Endodermal cell (in vitro differentiated cells): ENCODE measurements around the gene PCP4. TPM values are rescaled to one million over a fixed set of nuclear protein-coding genes. Genes with fewer than 3 reads are reported as not detected.

Experiments
- DNase-seq: peaks from one replicate; pipeline ENCODE4 v3.0.0-alpha.2; 2017
- H3K27ac ChIP-seq: 2 replicates; pipeline ENCODE4 v1.5.1; 2013; ENCODE audit warnings: mild to moderate bottlenecking, low read depth, low read length, moderate library complexity
- H3K27me3 ChIP-seq: 2 replicates; pipeline ENCODE4 v1.6.1; 2013; ENCODE audit warnings: mild to moderate bottlenecking, low read length, moderate library complexity; ENCODE audit not compliant: insufficient read depth, control insufficient read depth, poor library complexity, severe bottlenecking
- H3K36me3 ChIP-seq: 2 replicates; pipeline ENCODE4 v1.7.0; 2013; ENCODE audit warnings: mild to moderate bottlenecking, low read length, moderate library complexity; ENCODE audit not compliant: control insufficient read depth, insufficient read depth
- H3K4me1 ChIP-seq: one replicate; pipeline ENCODE4 v1.7.0; 2013; ENCODE audit warnings: low read length; ENCODE audit not compliant: control insufficient read depth, insufficient read depth
- H3K4me3 ChIP-seq: 2 replicates; pipeline ENCODE4 v1.5.1; 2013; ENCODE audit warnings: mild to moderate bottlenecking, low read length, moderate library complexity
- H3K9ac ChIP-seq: 2 replicates; pipeline ENCODE4 v1.6.1; 2013; ENCODE audit warnings: mild to moderate bottlenecking, low read length, moderate library complexity; ENCODE audit not compliant: poor library complexity, severe bottlenecking; ENCODE audit errors: extremely low read depth
- H3K9me3 ChIP-seq: 2 replicates; pipeline ENCODE4 v1.6.1; 2013; ENCODE audit warnings: mild to moderate bottlenecking, low read length, moderate library complexity; ENCODE audit not compliant: control insufficient read depth
- H3K27ac Mint-ChIP-seq: 2 replicates; pipeline ENCODE4 v1.8.0; 2020; ENCODE audit warnings: mixed read lengths
- H3K27me3 Mint-ChIP-seq: 2 replicates; pipeline ENCODE4 v1.8.0; 2021; ENCODE audit warnings: mild to moderate bottlenecking, mixed read lengths; ENCODE audit not compliant: insufficient read depth
- H3K36me3 Mint-ChIP-seq: 2 replicates; pipeline ENCODE4 v1.8.0; 2020; ENCODE audit warnings: low read depth, mixed read lengths
- H3K4me1 Mint-ChIP-seq: 2 replicates; pipeline ENCODE4 v1.8.0; 2020; ENCODE audit warnings: mixed read lengths
- H3K4me3 Mint-ChIP-seq: 2 replicates; pipeline ENCODE4 v1.8.0; 2020; ENCODE audit warnings: mild to moderate bottlenecking, moderate library complexity, mixed read lengths
- H3K9me3 Mint-ChIP-seq: 2 replicates; pipeline ENCODE4 v1.8.0; 2020; ENCODE audit warnings: mild to moderate bottlenecking, mixed read lengths
- CTCF ChIP-seq: fragments of 200-600 bp; sonication (generic); conservative IDR thresholded peaks from 2 replicates; pipeline ENCODE4 v1.5.0; 2021; ENCODE audit warnings: antibody characterized with exemption, mild to moderate bottlenecking
- WGBS, 2 experiments: methylation state at CpG; one replicate each; pipeline versions ENCODE4 v1.1.5 to v1.1.7; 2013; ENCODE audit warnings: missing lambda C conversion rate in 2 of 2, mixed read lengths in 1 of 2; ENCODE audit not compliant: insufficient coverage in 1 of 2, insufficient read length in 1 of 2; 5-methylcytosine and 5-hydroxymethylcytosine counted together
- total RNA-seq, 2 donors: library from RNA; stranded (reverse); fragmentation: NEBNext Ultra II Directional in 1 of 2; extraction: Animal tissue kit (Norgen Biotek cat#: 25700) in 1 of 2; gene quantifications; 2 replicates in 1 of 2; 3 replicates in 1 of 2; pipeline ENCODE4 v1.2.1, GENCODE V29; 2021

PCP4 gene
- total RNA-seq, 2 donors from 2014 or later, result 0.44 TPM; not detected in 1

DNA sequence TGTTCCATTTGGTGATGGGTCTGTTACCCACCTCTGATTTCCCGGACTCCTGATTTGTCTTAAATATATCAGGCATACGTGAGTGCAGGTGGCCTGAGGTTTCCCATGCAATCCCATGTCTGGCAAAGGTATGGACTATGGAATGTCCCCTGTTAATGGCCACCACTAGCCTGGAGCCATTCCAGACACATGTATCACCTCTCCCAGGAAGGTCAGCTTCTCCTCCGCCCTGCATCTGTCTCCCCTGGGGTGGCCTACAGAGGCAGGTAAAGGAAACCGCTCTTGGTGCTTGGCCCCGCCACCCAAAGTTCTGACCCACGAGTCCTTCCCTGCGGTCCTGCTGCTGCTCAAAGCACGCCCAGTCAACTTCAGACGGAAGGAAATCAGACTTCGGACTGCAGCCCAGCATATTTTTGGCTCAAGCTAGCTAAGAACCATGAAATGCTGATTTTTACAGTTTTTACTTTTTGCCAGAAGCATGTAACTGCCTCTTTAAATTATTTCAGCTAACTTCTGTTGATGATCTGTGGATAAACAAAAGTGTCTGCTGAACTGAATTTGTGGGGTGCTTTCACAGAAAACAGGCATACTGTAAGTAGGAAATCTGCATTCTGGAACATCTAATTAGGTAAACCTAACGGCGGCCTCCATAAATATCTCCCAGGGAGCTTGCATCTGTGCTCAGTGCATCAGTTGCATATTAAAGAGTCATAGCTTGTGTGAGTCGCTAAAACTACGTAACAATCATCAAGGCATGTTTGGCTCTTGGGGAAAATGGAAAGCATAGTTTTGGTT lies 105.9 kb downstream of the PCP4 start:
- 89 to 92% methylated on average over 11 to 14 of the region's 14 CpGs for WGBS, 2 experiments
- no peaks in the 10 kb centered on the region for H3K36me3 Mint-ChIP-seq
- Histone ChIP-seq H3K9ac (no peak overlapping the region), H3K27me3 (peaks cover 4% of the 10 kb centered on the region), H3K9me3 (no peaks in the 10 kb centered on the region), H3K36me3 (no peaks in the 10 kb centered on the region), H3K4me1 (peaks cover 3% of the 10 kb centered on the region), H3K27ac (no peak overlapping the region), H3K4me3 (no peak overlapping the region)
- H3K27ac Mint-ChIP-seq, result no peak overlapping the region
- peaks cover 4% of the 10 kb centered on the region for H3K27me3 Mint-ChIP-seq
- no peak for TF ChIP-seq CTCF
- peak; percentile 12 for DNase-seq
- no peak overlapping the region for H3K4me3 Mint-ChIP-seq
- H3K4me1 Mint-ChIP-seq, result peaks cover 2% of the 10 kb centered on the region
- H3K9me3 Mint-ChIP-seq, result peaks cover 2% of the 10 kb centered on the region

DNA sequence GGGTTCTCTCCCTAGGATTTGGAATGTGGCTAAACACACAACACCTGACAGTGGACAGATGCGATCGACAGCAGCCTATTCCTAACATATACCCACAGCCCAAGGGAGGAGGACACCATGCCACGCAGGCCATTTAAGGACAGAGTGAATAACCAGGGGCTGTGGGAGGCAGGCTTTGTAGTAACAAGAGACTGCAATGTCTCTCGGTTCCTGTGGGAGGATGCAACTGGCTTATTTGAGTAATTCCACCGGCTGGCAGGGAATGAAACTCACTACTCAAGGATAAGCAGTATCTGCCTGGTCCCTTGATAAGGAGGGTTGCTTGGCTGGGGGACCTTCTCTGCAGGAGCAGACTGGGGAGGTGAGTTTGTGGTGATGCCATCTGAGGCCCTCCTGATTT lies 109.6 kb downstream of the PCP4 start:
- 88 to 100% methylated on average over 1 to 4 of the region's 5 CpGs for WGBS, 2 experiments
- no peak for DNase-seq
- H3K27ac ChIP-seq, result no peak overlapping the region
- peaks cover 3% of the 10 kb centered on the region for H3K4me1 ChIP-seq
- no peak overlapping the region for H3K27ac Mint-ChIP-seq
- no peaks in the 10 kb centered on the region for H3K9me3 ChIP-seq
- no peak overlapping the region for H3K4me3 Mint-ChIP-seq
- peaks cover 4% of the 10 kb centered on the region for H3K27me3 ChIP-seq
- no peaks in the 10 kb centered on the region for H3K4me1 Mint-ChIP-seq
- TF ChIP-seq CTCF, result peak; percentile 17
- H3K27me3 Mint-ChIP-seq, result peaks cover 1% of the 10 kb centered on the region
- H3K9me3 Mint-ChIP-seq, result peaks cover 2% of the 10 kb centered on the region
- no peak overlapping the region for H3K9ac ChIP-seq
- H3K36me3 ChIP-seq, result no peaks in the 10 kb centered on the region
- no peaks in the 10 kb centered on the region for H3K36me3 Mint-ChIP-seq
- H3K4me3 ChIP-seq, result no peak overlapping the region

Other genes with a start within 250 kb of the PCP4 start
- gene IGSF5, start 122.3 kb upstream of the PCP4 start, total RNA-seq, result under 1 TPM; 0.77 to 0.81 TPM